K562 (cell line): ENCODE data around the gene REX1BD. TPM values are rescaled to one million over a fixed set of nuclear protein-coding genes. Genes with fewer than 3 reads are reported as not detected.

Source experiments
- CREB3L1 ChIP-seq: fragments of 450-650 bp; IDR thresholded peaks from 2 replicates; pipeline ENCODE4 v1.6.1; 2014; ENCODE audit warnings: low read depth, mild to moderate bottlenecking, moderate library complexity, borderline replicate concordance
- HDGF ChIP-seq: fragments of 450-650 bp; IDR thresholded peaks from 2 replicates; pipeline ENCODE4 v1.6.1; 2016
- MEF2D ChIP-seq: conservative IDR thresholded peaks from 2 replicates; pipeline ENCODE4 v1.6.1; 2016; ENCODE audit warnings: low read depth, missing genetic modification characterization, missing compliant biosample characterization
- NRF1 ChIP-seq, 2 experiments: fragments of 450-650 bp; IDR thresholded peaks in 1 of 2; conservative IDR thresholded peaks in 1 of 2; 2 replicates each; pipeline ENCODE4 v1.6.1; 2014; ENCODE audit warnings: mild to moderate bottlenecking in 2 of 2
- RBM15 ChIP-seq: fragments of 200-400 bp; formaldehyde crosslinking; IDR thresholded peaks from 2 replicates; pipeline ENCODE4 v1.6.1; 2018; ENCODE audit warnings: mild to moderate bottlenecking, low read length, moderate library complexity; ENCODE audit not compliant: insufficient read depth
- RERE ChIP-seq: sonication (generic); formaldehyde crosslinking; IDR thresholded peaks from 2 replicates; pipeline ENCODE4 v1.8.0; 2023; ENCODE audit warnings: missing genetic modification reagents, mild to moderate bottlenecking, borderline replicate concordance
- SNAPC5 ChIP-seq: fragments of 250-450 bp; sonication (Bioruptor Pico); IDR thresholded peaks from 2 replicates; pipeline ENCODE4 v1.8.0; 2021; ENCODE audit warnings: moderate library complexity, mild to moderate bottlenecking, inconsistent platforms
- STAT5B ChIP-seq: fragments of 250-450 bp; sonication (Bioruptor Pico); IDR thresholded peaks from 2 replicates; pipeline ENCODE4 v1.8.0; 2021; ENCODE audit warnings: mild to moderate bottlenecking, inconsistent platforms
- TAF15 ChIP-seq: fragments of 200-400 bp; formaldehyde crosslinking; IDR thresholded peaks from 2 replicates; pipeline ENCODE4 v1.6.1; 2017; ENCODE audit warnings: mild to moderate bottlenecking, low read depth, low read length, moderate library complexity
- TBL1XR1 ChIP-seq, 2 experiments: IDR thresholded peaks; 2 replicates each; pipeline ENCODE4 v1.6.1; 2012; ENCODE audit warnings: improper control_type of control experiment in 2 of 2, low read length in 2 of 2, mild to moderate bottlenecking in 1 of 2
- ZNF277 ChIP-seq: fragments of 250-450 bp; sonication (Bioruptor Pico); IDR thresholded peaks from 2 replicates; pipeline ENCODE4 v1.8.0; 2022; ENCODE audit warnings: inconsistent platforms, mild to moderate bottlenecking, moderate library complexity, borderline replicate concordance
- ZNF354B ChIP-seq: fragments of 250-450 bp; sonication (Bioruptor Pico); IDR thresholded peaks from 2 replicates; pipeline ENCODE4 v1.4.0; 2020
- ZNF398 ChIP-seq: fragments of 250-450 bp; sonication (Bioruptor Pico); IDR thresholded peaks from 2 replicates; pipeline ENCODE4 v1.8.0; 2021; ENCODE audit warnings: moderate library complexity, mild to moderate bottlenecking, inconsistent platforms
- ZNF511 ChIP-seq: sonication (generic); formaldehyde crosslinking; IDR thresholded peaks from 2 replicates; pipeline ENCODE4 v1.8.0; 2022; ENCODE audit warnings: mild to moderate bottlenecking, missing genetic modification reagents
- polyA plus RNA-seq, 8 experiments: library from polyadenylated mRNA; depleted of rRNA in 4 of 8; stranded (reverse) in 5 of 8; unstranded in 3 of 8; fragments of >200 nt; fragmentation: Nextera tagmentation in 2 of 8; fragmentation: Illumina TruSeq in 1 of 8; extraction: Ambion mirVana in 2 of 8; extraction: Trizol in 1 of 8; gene quantifications; 2 replicates each; pipeline versions ENCODE4 v1.2.1 to v1.2.3, GENCODE V29; 2011 to 2014; ENCODE audit warnings: inconsistent platforms in 1 of 8, missing spikeins in 1 of 8
- total RNA-seq, 7 experiments: library from RNA; depleted of rRNA in 6 of 7; stranded (reverse); fragments of >200 nt in 6 of 7; fragmentation: Illumina TruSeq in 2 of 7; extraction: Trizol in 2 of 7; gene quantifications; 2 replicates each; pipeline versions ENCODE4 v1.2.1 to v1.2.3, GENCODE V29; 2011 to 2021; ENCODE audit warnings: low replicate concordance in 1 of 7

Gene REX1BD
- total and polyA plus RNA-seq, 9 of the 15 experiments (the other 6 are each of a cell fraction or from before 2014, with no cell fraction given) = 1.9 to 136 (median 13.8) TPM

- no peak for TF ChIP-seq ZNF277
- no peak for TF ChIP-seq SNAPC5
- no peak for TF ChIP-seq HDGF
- TF ChIP-seq ZNF398 (CRISPR knock-in tag) = no peak
- TF ChIP-seq MEF2D = no peak
- TF ChIP-seq TBL1XR1 (IDR thresholded peaks at IDR 0.05; ENCODE audit: low read length in 2 of 2) = peak in 1 of 2 experiments; percentile 80; a peak in 2 of 4 replicates
- no peak for TF ChIP-seq STAT5B (CRISPR knock-in tag)
- TF ChIP-seq ZNF354B = no peak
- TF ChIP-seq RERE (CRISPR knock-in tag) = no peak
- peak; percentile 96 to 97 for TF ChIP-seq NRF1 (conservative IDR thresholded peaks at IDR 0.05 in 1 of 2, IDR thresholded peaks at IDR 0.05 in 1 of 2)
- peak; percentile 43; the same call in 1 of the 2 replicates for TF ChIP-seq CREB3L1
- no peak for TF ChIP-seq RBM15
- no peak for TF ChIP-seq TAF15
- peak; percentile 25 for TF ChIP-seq ZNF511
Measured at GRCh38 chr19:18571564-18572344, 16.8 kb upstream of the REX1BD start, which contains the start of gene UBA52 (continued).
